ENCODE results near the gene SLC35D3.
"Not testable (repeated sequence)": the region's sequence is repeated elsewhere in the genome, so short reads cannot be mapped to it uniquely, and the experiment has no call there.

SLC35D3 gene

DNA sequence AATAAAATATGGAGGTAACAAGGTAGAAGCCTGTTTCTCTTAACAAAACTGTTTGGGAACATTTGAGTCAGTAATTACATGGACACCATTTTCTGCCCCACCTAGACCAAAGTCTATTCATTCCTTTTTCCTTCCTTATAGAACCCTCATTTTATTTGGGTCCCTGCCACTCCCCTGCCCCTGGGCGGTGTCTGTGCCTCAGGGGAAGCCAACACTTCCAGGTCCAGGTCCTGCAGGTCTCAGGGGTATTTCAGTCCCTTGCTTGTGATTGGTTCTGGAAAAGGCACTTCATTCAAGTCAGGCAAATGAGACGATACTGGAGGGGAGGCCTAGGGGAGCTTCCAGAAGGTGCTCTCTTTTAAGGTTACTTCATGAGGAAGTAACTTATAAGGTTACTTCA lies 42.3 kb downstream of the SLC35D3 start:
- no peak for DNase-seq (ENCODE audit: low spot score)

DNA sequence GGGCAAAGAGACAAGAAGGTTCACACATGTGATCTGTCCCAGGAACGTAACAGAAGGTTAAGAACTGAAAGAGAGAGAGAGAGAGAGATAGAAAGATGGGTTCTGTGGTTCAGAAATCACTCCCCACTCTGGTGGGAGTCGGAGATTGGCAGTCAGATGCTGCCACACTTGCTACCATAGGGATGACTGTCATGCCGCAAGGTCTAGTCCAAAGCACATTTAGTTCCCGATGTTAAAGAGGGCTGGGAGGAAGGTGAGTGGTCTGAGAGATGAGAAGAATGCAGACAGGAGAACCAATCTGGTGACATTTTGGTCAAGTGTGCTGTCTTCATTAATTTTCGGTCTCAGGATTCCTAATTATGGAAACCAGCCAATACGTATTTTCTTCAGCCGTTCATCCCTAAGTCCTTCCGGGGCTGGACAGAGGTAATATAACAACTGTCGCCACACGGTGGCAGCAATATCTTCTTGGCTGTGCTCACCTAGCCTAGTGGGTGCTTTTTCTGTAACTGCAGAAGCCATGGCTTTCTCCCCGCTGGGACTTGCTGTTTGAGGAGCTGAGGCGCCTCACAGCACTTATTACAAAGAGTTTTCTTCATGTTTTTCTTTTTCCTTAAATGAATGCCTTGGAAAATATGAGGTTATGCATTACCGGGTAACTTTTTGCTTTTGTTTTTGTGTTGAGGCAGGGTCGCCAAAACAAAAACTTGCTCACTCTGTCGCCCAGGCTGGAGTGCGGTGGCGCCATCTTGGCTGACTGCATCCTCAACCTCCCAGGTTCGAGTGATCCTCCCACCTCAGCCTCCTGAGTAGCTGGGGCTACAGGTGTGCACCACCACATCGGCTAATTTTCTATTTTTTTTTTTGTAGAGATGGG lies 46.0 kb downstream of the SLC35D3 start:
- peak; percentile 82 for DNase-seq (ENCODE audit: low spot score)

DNA sequence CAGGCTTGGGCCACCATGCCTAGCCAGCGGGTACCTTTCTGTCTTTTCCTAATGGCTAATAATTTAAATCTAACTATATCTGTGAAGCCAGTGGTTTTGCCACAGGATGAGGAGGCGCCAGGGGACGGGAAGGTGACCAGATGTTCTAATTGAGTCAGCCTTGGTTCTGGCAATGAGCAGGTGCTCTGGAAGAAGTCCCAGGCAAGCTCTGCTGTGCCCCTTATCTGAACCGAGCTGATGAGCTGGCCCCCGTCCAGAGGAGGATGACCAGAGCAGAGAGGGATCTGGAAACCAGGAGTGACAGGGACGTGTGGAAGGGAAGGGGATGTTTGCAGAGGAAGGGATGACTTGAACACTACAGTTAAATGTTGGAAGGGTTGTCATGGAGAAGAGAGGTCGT lies 46.7 kb downstream of the SLC35D3 start:
- no peak for DNase-seq (ENCODE audit: low spot score)

DNA sequence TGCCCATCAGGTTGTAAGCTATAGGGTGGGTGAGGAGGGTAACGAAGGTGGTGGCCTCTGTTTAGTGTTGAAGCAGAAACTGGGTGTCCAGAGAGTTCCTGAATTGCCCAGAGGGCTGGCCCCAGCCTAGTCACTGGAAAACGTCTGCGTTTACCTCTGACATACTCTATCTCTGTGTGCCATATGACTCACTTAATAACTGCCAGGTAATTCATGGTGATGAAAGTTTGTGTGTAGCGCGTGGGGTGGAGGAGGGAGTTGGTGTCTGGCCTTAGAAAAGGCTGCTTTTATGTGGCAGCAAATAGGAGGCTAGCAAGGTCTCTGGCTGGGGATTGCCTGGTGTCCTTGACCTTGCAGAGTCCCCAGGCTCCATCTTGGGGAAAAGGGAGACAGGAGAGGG lies 47.3 kb downstream of the SLC35D3 start:
- no peak for DNase-seq (ENCODE audit: low spot score)

DNA sequence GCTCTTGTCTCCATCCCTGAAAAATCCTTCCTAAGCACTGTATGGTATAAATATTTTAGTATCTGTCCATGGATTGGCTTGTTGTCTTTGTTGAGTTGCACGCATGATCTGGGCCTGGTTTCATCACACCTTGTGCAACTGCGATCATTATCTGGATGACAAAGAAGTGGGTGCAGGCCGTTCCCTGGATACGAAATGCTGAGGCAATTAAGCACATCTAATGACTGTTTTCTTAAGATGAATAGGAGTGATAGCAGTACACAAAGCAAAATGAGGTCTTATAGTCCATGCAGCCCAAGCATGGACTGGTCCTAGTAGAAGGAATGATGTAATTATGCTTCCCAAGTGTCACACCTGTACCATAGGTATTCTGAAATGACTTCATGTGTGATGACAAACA lies 47.8 kb downstream of the SLC35D3 start:
- DNase-seq (ENCODE audit: low spot score), result no peak

DNA sequence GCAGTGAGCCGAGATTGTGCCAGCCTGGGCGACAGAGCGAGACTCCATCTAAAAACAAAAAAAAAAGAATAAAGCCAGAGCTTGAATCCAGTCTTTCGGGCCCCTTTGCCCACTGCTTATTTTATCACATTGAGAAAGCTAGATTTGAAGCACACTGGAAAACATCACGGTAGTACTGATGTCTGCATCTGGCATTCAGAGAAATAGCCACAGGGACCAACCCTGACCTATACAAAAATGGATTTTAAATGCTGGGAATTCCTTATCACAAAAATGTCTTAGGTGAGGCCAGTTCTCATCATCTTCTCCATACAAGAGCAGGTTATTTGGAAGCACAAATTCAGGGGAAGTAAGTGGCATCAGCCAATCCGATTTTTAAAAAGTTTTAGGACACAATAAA lies 49.5 kb downstream of the SLC35D3 start:
- DNase-seq (ENCODE audit: low spot score), result no peak

DNA sequence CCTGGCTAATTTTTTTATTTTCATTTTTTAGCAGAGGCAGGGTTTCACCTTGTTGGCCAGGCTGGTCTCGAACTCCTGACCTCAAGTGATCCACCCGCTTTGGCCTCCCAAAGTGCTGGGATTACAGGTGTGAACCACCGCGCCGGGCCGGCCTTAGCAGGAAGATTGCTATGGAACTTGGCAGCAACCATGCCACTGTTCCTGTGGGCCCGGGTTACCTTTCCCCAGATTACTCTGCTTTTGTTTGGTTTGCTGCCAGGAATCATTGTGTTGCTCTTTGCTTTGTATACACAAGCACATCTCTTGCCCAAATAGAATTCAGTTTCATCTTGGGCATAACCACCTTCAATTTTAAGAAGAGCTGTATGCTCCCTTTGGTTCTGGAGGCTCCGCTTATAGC lies 51.7 kb downstream of the SLC35D3 start:
- not testable (repeated sequence) for DNase-seq (ENCODE audit: low spot score)
